OCI-LY7 (cell line): ENCODE data around the gene KDM6A.

Source experiments
- CTCF ChIP-seq: fragments of 200-600 bp; sonication (generic); conservative IDR thresholded peaks from 2 replicates; pipeline ENCODE4 v1.5.1; 2014; ENCODE audit warnings: mild to moderate bottlenecking, antibody characterized with exemption, low read length, moderate library complexity, mixed read lengths
- EZH2phosphoT487 ChIP-seq: fragments of 200-600 bp; sonication (generic); IDR thresholded peaks from 2 replicates; pipeline ENCODE4 v1.6.1; 2018; ENCODE audit warnings: low read depth, borderline replicate concordance, mild to moderate bottlenecking, mixed run types, antibody characterized with exemption, low read length, moderate library complexity, mixed read lengths

DNA sequence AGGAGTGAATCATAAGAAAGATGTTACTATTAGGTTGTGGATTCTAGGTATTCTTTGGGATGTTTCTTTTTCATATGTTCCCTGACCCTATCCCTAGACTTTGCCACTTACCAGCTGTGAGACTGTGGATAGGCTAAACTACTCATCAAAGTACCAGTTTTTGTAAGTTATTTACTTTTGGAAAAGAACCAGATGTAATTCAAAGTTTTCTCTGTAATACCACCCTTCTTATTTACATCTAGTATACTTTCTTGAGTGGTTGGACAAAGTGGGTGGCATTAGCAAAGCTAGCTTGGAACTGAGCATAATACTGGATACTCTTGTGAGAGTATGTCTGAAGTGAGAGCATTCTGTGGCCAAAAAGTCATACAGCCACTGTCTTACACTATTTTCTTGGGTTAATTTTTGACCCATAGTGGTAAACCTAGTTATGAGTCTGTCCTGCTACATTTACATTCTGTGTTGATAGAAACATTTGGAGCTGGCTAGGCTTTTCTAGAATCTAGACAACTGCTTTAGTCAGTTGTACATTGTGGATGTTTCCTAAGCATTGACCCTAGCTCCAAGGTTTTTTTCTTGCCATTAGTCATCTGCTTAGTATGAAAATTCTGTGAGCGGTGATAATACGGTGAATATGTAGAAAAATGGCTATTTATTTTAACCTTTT, 41.7 kb downstream of the KDM6A start:
- TF ChIP-seq CTCF (no peak), EZH2phosphoT487 (no peak)
